GM12801 (cell line): ENCODE measurements around the gene MUC21.

Experiments used
- TF ChIP-seq, protein P1 (sequence below): IDR thresholded peaks from one replicate; pipeline ENCODE4 v1.5.1; 2011; ENCODE audit warnings: control low read depth; ENCODE audit not compliant: insufficient read length; ENCODE audit errors: extremely low read depth

MUC21 gene

DNA sequence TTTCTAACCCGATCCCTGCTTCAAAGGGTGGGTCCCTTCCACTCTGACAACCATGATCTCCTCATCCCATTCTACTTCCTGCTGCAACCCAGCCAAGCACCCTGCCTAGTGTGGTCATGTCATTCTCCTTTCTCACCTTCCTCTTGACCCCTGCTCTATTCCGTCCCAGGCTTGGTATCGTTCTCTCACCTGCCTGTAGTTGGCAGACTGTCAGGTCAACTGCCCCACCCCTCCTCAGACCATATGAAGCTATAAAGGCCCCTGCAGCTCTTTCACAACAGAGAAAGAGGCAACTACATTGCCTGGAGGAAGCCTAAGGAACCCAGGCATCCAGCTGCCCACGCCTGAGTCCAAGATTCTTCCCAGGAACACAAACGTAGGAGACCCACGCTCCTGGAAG, at the start of gene MUC21:
Gene MUC21 (plus strand): TSS at position 280 of the 400 bp plus-strand sequence. CDS start 241 bp downstream, outside the sequence.
- TF ChIP-seq, protein P1, sequence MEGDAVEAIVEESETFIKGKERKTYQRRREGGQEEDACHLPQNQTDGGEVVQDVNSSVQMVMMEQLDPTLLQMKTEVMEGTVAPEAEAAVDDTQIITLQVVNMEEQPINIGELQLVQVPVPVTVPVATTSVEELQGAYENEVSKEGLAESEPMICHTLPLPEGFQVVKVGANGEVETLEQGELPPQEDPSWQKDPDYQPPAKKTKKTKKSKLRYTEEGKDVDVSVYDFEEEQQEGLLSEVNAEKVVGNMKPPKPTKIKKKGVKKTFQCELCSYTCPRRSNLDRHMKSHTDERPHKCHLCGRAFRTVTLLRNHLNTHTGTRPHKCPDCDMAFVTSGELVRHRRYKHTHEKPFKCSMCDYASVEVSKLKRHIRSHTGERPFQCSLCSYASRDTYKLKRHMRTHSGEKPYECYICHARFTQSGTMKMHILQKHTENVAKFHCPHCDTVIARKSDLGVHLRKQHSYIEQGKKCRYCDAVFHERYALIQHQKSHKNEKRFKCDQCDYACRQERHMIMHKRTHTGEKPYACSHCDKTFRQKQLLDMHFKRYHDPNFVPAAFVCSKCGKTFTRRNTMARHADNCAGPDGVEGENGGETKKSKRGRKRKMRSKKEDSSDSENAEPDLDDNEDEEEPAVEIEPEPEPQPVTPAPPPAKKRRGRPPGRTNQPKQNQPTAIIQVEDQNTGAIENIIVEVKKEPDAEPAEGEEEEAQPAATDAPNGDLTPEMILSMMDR, result no peak

DNA sequence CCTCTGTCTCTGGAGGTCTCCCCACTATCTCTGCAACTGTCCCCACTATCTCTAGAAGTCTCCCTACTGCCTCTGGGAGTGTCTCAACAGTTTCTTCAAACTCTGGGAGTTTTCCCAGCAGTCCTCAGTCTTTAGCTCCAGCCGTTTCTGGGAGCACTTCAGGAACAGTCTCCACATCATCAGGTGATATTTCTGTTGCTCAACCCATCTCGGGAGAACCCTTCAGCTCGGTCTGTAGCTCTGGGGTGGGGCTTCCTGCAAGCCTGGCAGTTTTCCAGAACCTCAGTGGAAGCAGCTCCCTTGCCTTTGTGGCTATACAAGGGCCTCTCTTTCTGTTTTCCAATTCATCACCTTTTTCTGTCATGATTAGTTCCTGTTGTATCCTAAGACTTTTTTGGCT, 48.5 kb upstream of the MUC21 start:
- TF ChIP-seq, protein P1, result no peak

DNA sequence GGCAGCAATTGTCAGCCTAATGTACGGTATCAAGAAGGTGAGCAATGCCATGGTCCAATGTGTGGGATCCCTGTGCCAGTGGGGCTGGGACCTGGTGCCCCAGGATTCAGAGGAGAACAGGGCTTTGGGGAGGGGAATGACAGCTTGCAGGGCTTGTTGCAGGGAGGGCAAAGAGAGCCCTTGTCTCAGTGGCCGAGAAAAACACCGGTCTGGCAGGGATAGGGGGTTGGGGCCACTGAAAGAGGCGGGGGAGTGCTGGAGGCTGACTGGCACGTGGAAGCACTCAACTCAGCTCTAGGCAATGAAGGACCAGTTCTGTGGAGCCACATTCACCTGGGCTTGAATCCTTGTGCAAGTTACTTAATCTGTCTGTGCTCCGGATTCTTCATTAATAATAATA, 46.3 kb upstream of the MUC21 start:
- TF ChIP-seq, protein P1, result no peak

DNA sequence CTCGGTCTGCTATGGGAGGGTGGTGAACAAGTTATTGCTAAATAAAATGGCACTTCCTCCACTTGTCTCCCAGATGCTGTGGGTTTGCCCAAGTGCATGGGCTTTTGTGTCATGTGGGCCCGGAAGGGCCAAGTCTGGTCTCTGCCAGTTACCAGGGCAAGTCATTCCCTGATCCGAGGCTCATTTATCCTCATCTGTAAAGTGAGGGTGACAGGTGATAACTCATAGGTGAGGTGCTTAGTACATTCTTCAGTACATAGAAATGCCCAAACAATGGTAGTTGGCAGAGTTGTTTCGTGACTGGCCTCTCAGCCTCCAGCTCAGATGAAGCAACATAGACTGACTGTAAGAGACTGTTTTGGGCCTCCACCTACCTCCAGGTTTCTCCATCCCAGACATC, 44.8 kb upstream of the MUC21 start:
- TF ChIP-seq, protein P1, result no peak

DNA sequence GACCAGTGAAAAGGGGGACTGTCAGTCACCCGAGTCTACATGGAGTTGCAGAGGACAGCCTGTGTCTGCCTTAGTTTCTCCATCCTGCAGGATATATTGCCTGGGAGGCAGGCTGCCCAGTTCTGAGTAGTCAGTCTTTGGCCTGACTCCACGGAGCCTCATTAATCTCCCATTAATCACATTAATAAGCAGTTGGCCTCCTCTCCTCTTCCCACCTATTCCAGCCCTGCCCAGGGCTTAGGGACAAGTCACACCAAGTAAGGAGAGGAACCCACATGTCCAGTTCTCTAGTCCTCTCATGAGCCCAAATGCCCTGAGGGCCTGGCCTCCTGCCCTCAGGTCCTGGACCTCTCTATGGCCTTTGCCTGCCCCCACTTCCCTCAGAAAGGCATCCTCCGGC, 44.0 kb upstream of the MUC21 start:
- TF ChIP-seq, protein P1, result no peak

DNA sequence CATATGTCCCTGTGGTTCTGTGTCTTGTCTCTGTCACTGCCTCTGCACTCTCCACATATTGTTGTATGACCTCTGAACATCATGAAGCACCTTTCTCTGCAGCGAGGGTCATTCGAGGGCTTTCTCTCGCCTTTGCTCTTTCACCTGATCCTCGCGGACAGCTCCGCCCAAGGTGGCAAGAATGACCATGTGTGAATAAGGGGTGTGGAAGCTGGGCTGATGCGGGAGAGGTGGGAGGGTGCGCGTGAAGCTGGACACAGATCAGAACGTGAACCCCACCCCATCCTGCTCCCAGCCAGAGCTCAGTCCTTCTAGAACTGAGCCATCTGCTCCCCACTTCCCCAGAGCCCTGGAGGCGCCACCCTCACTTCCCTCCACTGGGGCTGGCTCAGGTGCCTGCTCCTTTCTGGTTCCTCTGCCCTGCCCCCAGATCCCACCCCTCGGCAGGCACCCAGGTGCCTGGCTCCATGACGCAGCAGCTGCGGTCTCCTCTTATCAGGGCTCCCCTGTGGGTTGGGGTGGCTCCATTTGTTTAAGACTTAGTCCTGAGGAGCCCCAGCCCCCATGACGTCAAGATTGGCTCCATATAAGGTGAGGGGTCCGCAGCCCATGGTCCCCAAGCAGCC, 43.0 kb upstream of the MUC21 start, which contains the start of gene MUCL3:
Gene MUCL3 (plus strand): TSS at position 613 of the 626 bp plus-strand sequence. CDS start 27 bp downstream, outside the sequence.
- TF ChIP-seq, protein P1, result no peak

DNA sequence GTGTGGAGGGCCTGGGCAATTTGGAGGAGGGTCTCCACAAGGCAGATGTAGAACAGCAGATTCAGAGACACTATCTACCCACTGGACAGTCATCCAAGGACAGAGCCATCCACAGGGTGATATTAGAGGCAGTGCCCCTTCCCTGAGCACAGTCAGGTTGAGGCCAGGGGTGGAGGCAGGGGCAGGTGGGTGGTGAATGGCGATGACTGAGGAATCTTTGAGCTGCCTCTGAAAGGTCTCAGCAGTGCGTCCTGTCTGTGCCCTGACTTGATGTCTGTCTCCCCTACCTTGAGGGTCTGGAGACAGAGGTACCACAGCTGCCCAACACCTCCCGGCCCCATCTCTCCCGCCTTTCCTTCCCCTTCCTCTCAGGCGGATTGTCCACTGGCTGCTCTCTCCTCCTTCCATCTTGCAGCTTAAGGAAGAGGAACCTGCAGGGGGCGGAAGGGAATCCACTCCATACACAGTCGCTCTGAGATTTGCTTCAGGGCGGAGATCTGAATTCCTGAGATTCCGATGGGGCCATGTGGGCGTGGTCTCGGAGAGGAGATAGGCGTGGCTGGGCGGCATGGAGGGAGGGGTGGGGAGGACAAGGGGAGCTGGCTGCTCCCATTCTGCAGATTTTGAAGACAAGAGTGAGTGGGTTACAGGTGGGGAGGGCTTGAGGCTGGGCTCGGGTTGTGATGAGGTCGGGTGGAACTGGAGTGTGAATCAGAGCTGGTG, 41.0 kb upstream of the MUC21 start:
- TF ChIP-seq, protein P1, result no peak
